ENCODE data around the gene RNGTT.
A peak's percentile ranks its signal among the peaks of the same experiment; 100 is the strongest.
"Not testable (repeated sequence)": the region's sequence is repeated elsewhere in the genome, so short reads cannot be mapped to it uniquely, and the experiment has no call there.

Gene RNGTT

DNA sequence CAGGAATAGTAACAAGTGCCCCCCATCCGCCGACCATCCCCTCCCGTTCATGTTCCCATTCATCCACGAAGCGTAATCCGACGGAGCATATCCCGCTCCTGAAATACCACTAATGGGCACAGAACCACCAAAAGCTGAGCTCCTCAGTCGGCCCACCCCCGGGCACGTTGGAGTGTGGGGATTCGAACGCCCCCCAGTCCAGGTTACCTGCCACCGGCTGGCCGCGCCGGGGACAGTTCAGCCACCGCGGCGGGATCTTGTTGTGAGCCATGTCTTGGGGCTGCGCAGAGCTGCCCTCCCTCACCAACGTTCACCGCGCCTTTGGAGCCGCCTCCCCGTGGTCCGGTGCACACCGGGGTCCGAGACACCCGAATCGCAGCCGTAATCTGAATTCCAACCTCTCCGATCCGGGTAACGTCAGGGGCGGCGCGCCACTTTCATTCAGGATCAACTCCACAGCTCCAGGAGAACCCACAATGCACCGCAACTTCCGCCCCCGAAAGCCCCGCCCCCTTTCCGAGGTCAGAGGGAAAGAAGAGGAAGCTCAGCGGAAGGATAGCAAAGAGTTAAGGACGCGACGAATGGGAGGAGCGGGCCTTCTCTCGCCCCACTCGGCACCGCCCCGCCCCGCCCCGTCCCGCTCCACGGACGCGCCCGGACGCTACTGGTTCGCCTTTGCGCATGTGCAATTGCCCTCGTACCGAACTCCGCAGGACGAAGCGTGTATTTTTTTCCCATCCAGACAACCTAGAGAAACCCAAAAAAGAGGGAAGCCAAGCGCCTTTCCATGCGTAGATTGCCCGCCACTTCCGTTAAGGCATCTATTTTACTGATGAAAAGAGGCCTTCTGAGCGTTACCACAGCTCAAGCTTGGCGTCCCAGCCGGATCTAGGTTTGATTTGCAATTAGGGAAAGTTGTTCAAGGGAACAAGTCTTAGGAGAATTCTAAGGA is at the start of gene RNGTT:
TSS of gene RNGTT (minus strand) at position 480 of the 952 bp plus-strand sequence. CDS start at position 271, 209 bp downstream.
- peak; percentile 96 for DNase-seq

DNA sequence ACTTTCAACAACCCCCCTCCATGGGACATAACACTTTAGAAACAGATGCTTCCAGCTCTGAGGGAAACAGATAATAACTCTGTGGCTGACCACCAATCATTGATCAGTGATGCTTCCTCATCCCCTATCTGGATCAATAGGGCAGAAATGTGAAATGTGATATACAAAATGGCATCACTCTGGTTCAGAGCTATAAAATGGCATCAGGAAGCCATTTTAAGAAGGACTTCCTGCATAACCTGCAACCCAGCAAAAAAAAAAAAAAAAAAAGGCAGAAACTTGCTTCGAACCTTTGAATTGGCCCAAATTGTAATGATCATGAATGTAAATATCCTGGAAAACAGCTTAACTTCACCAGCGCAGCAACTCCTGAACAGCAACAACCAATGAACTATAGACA is 48.0 kb upstream of the RNGTT start:
- DNase-seq = no peak

DNA sequence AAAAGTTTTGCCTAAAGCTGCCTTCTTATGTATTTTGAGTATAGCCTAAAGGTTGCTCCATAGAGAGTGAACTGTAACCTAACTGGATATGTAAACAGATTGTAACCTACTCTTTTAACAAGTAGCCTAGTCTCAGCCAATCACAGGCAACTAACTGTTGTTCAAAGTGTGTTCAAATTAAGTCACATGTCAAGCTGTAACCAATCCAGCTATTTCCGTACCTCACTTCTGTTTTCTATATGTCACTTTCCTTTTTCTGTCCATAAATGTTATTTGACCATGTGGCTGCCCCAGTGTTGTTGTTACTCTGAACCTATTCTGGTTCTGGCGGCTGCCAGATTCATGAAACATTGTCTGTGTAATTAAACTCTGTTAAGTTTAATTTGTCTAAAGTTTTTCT is 47.4 kb upstream of the RNGTT start:
- no peak for DNase-seq

DNA sequence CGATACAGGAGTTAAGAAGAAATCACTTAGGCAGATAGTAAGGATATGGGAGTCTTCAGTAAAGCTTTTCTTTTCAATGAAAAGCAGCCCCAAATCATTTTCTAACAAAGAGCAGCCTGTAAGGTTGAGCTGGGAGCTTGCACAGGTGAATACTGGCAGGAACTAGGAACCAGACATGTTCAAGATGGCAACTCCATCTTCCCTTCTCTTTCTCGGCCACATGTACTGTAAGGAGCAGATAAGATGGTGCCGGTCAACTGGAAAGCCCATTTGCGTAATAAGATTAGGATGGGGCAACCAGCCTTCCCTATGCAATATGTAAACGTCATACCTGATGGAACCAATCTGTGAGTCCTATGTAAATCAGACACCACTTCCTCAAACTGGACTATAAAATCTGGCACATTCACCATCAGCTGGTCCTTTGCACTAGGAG is 46.2 kb upstream of the RNGTT start:
- DNase-seq = no peak

DNA sequence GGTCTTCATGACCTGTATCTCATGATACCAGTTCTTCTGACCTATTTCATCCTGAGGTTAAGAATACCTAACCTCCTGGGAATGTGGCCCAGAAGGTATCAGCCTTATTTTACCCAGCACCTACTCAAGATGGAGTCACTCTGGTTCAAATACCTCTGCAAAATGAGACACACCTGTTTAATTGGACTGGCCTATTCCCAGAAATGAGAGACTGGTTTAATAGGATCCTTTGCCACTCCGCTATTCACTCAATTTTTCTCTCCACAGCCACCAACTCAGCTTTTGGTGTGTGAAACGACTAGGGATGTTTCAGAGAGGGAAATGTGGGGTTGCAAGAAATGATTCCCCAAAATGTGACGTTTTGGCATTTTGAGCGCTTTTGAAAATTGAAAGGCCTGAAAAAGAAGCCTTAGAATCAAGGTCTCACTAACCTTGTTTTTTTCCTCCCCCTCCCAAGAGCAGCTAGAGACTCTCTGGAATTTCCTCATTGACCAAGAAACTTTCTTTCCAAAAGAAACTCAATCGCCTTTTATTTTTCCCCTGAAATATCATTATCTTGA is 45.5 kb upstream of the RNGTT start:
- DNase-seq = no peak

GRCh38 chr6:89008001-89008814 is 44.8 kb upstream of the RNGTT start:
- DNase-seq = no peak

GRCh38 chr6:89007209-89008000 is 44.0 kb upstream of the RNGTT start:
- DNase-seq = no peak

GRCh38 chr6:89002523-89002922 is 39.1 kb upstream of the RNGTT start:
- no peak for DNase-seq

- no peak for DNase-seq
Measured at GRCh38 chr6:88997327-88997726, 33.9 kb upstream of the RNGTT start.

DNA sequence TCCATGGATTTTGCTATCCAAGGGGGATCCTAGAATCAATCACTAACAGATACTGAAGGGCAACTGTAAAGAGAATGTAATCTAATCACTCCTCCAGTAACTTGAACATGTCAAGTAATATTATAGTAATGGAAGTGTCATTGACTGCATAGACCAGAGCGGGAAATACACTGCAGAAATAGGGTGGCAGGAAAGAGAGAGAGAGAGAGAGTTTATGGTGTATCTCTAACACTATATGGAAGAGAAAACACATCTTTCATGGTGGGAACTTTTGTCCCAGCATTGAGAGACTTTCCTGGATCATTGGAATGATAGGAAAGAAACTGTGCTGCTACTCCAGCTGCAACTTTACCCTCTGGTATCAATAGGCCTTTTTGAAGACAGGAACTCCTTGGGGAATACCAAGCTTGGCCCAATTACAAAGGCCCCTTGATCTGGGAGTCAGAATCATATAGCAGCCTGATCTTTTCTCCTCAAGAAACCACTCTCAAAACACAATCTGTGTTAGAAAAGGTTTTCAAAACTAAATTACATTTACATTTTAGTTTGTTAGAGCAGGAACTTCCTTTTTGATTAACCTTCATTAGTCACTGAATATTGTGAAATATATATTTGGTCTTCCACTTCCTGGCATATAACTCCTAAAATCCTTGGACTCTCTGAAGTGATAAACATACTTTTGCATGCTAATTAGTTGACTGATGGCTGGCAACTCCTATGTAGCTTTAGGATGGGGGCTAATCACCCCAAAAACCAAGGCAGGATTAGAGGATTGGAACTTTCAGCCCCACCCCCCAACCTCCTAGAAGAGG is 29.5 kb upstream of the RNGTT start:
- no peak for DNase-seq

DNA sequence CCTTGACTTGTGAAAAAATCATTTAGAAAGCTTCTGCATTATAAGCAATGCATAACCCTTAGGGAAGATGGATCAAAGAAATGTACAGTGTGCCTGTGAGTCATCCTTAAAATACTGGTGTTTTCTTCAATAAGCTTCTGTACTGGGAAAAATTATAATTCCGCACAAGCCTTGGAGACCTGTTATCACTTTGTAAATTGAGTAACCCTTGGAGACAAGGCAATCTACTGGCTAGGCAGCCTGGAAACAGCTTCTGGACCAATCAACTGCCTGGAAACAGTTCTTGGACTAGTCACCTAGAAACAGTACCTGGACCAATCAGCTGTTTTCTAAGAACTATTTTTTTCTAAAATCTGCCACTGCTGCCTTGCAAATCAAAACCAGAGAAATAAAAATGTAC is 25.8 kb upstream of the RNGTT start:
- no peak for DNase-seq

DNA sequence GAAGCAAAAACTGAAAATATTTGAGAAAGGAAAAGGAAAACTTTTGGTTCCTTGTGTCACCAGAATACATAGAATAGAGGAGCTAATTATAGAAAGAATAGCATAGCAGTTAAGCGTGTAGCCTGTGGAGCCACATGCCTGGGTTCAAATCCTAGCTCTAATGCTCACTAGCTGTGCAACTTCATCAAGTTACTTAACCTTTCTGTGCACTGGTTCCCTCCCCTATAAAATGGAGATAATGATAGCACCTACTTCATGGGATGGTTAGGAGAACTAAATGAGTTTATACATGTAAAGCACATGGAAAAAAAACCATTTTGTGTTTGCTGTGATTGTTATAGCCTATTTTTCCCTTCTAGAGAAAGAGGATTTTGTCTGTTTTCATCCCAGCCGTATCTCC is 24.5 kb upstream of the RNGTT start:
- DNase-seq = no peak

DNA sequence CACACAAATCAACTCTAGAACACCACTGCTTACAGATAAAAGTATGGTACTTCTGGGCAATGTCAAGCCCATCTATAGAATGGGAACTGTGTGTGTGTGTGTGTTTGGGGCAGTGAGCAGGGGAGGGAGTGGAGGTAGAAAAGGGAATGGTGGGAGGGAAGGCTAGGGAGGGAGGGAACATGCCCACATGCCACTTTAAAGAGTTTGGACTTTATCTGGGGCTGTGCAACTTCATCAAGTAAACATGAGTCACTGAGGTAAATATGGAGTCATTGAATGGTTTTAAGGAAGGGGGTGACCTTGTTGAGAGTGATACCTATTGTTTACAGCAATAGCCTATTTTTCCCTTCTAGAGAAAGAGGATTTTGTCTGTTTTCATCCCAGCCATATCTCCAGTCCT is 22.5 kb upstream of the RNGTT start:
- DNase-seq = no peak

DNA sequence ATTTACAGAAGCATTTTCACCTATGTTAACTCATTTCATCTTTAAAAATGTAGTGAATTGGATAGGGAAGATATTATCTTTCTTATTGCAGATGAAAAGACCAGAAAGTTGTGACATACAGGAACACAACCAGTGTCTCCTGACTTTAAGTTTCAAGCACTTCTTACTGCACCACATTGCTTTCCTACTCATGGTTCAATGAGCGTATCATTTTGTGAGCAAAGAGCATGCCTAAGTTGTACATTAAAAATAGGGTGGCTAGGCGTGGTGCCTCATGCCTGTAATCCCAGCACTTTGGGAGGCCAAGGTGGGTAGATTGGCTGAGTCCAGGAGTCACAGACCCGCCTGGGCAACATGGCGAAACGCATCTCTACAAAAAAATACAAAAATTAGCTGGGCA is 21.2 kb upstream of the RNGTT start:
- DNase-seq = no peak

DNA sequence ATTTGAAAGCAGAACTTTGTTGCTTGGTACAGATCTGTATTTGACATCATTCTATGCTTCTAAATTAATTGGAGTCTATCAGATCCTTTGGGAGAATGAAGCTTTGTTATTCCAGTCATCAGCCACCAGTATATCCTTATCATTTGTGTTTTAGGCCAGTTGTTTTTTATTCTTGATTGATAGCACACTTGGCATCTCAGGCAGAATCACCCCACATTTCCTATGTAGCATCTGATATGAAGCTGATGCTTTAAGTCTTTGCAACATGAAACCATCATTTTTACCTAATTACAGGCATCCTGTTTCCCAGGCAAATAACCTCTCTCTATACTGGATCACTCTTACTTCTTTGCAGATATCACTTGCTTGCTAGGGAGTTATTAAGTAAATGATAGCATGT is 20.7 kb upstream of the RNGTT start:
- DNase-seq = no peak

- DNase-seq = no peak
Measured at GRCh38 chr6:88983532-88983931, 20.1 kb upstream of the RNGTT start.

- not testable (repeated sequence) for DNase-seq
Measured at GRCh38 chr6:88983129-88983528, 19.7 kb upstream of the RNGTT start.

DNA sequence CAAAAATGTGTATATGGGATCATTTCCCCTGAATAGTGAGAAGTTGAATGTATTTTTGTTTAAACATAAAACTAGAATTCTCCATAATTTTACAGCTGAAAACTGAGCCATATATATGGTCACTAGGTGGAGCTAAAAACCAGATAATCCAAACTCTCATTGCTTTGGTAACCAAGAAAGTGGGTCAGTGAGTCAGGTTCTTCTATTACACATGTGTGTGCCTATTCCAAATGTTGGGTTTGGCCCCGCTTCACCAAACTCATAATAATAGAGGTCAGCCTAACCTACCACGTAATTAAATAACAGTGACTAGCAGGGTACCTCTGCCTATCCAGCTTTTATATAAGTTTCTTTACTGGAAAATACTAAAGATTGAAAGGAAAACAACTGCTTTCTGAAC is 19.3 kb upstream of the RNGTT start:
- DNase-seq = peak; percentile 39

- no peak for DNase-seq
Measured at GRCh38 chr6:88975369-88975768, 12.0 kb upstream of the RNGTT start.

GRCh38 chr6:88972504-88973423 is 9.3 kb upstream of the RNGTT start:
- DNase-seq = no peak

- no peak for DNase-seq
Measured at GRCh38 chr6:88970301-88970700, 6.9 kb upstream of the RNGTT start.
